Fibroblast of lung (primary cell): ENCODE measurements around the gene CXCL6. TPM values are rescaled to one million over a fixed set of nuclear protein-coding genes. Genes with fewer than 3 reads are reported as not detected.

Experiments
- DNase-seq, 2 donors: peaks; one replicate each; pipeline versions ENCODE4 v3.0.0 to v3.0.0-alpha.2; 2010; ENCODE audit warnings: low read depth in 2 of 2
- H2AFZ ChIP-seq: 2 replicates; pipeline ENCODE4 v1.5.1; 2012; ENCODE audit warnings: low read length, control low read depth, inconsistent platforms
- H3K27ac ChIP-seq: 2 replicates; pipeline ENCODE4 v1.5.1; 2011; ENCODE audit warnings: low read length, control low read depth; ENCODE audit not compliant: insufficient read depth
- H3K27me3 ChIP-seq: 2 replicates; pipeline ENCODE4 v1.5.1; 2011; ENCODE audit warnings: mild to moderate bottlenecking, low read length; ENCODE audit not compliant: control insufficient read depth, insufficient read depth
- H3K36me3 ChIP-seq: 2 replicates; pipeline ENCODE4 v1.5.1; 2011; ENCODE audit warnings: low read length; ENCODE audit not compliant: control insufficient read depth, insufficient read depth
- H3K4me1 ChIP-seq: 2 replicates; pipeline ENCODE4 v1.5.1; 2011; ENCODE audit warnings: low read length; ENCODE audit not compliant: control insufficient read depth, insufficient read depth; ENCODE audit errors: extremely low read depth
- H3K4me2 ChIP-seq: 2 replicates; pipeline ENCODE4 v1.5.1; 2011; ENCODE audit warnings: low read length, control low read depth; ENCODE audit not compliant: insufficient read depth; ENCODE audit errors: extremely low read depth
- H3K4me3 ChIP-seq, 4 experiments: fragments of 200-600 bp in 1 of 4; sonication (generic) in 1 of 4; replicated peaks in 1 of 4; 2 replicates each; pipeline ENCODE4 v1.5.1; 2011 to 2016; ENCODE audit warnings: low read length in 4 of 4, low read depth in 3 of 4, mild to moderate bottlenecking in 3 of 4, control low read depth in 2 of 4, inconsistent platforms in 1 of 4, mixed read lengths in 1 of 4; ENCODE audit not compliant: insufficient read depth in 1 of 4; ENCODE audit errors: control extremely low read depth in 1 of 4
- H3K79me2 ChIP-seq: 2 replicates; pipeline ENCODE4 v1.5.1; 2012; ENCODE audit warnings: mild to moderate bottlenecking, low read length, inconsistent platforms; ENCODE audit not compliant: control insufficient read depth, insufficient read depth
- H3K9ac ChIP-seq: 2 replicates; pipeline ENCODE4 v1.5.1; 2011; ENCODE audit warnings: mild to moderate bottlenecking, low read length, control low read depth; ENCODE audit not compliant: insufficient read depth
- H3K9me3 ChIP-seq: 2 replicates; pipeline ENCODE4 v1.5.1; 2012; ENCODE audit warnings: low read depth, low read length; ENCODE audit not compliant: control insufficient read depth, insufficient read depth
- H4K20me1 ChIP-seq: 2 replicates; pipeline ENCODE4 v1.5.1; 2011; ENCODE audit warnings: low read length; ENCODE audit not compliant: control insufficient read depth, insufficient read depth; ENCODE audit errors: extremely low read depth
- EZH2 ChIP-seq: IDR thresholded peaks from 2 replicates; pipeline ENCODE4 v1.5.1; 2012; ENCODE audit warnings: low read length, control low read depth, mild to moderate bottlenecking; ENCODE audit errors: missing control alignments
- polyA plus RNA-seq, 2 donors: library from polyadenylated mRNA; depleted of rRNA in 1 of 2; stranded (reverse) in 1 of 2; unstranded in 1 of 2; fragments of >200 nt; gene quantifications; 2 replicates each; pipeline ENCODE4 v1.2.1, GENCODE V29; 2011 to 2012; ENCODE audit warnings: missing spikeins in 1 of 2
- total RNA-seq: library from RNA; depleted of rRNA; stranded (reverse); fragments of >200 nt; gene quantifications from 2 replicates; pipeline ENCODE4 v1.2.1, GENCODE V29; 2014
- TF ChIP-seq, protein P1 (sequence below), 2 donors: IDR thresholded peaks in 1 of 2; conservative IDR thresholded peaks in 1 of 2; 1 replicate in 1 of 2; 2 replicates in 1 of 2; pipeline ENCODE4 v1.5.1; 2011 to 2012; ENCODE audit warnings: low read length in 2 of 2, control low read depth in 1 of 2, inconsistent platforms in 1 of 2, low read depth in 1 of 2, mild to moderate bottlenecking in 1 of 2

The CXCL6 gene
- total and polyA plus RNA-seq, 2 donors (not counting 1 experiment from before 2014, with no cell fraction given): 0.17 to 0.66 TPM

- no peaks in the 10 kb centered on the region for H3K27me3 ChIP-seq
- H3K36me3 ChIP-seq: no peaks in the 10 kb centered on the region
- H3K9ac ChIP-seq: peak within 1 kb of the TSS; percentile 65
- H3K9me3 ChIP-seq: no peaks in the 10 kb centered on the region
- H4K20me1 ChIP-seq: no peaks in the 10 kb centered on the region
- peak within 1 kb of the TSS; percentile 91 for H3K4me2 ChIP-seq
- peak within 1 kb of the TSS; percentile 73 for H2AFZ ChIP-seq
- no peaks in the 10 kb centered on the region for H3K79me2 ChIP-seq
- TF ChIP-seq, protein P1, sequence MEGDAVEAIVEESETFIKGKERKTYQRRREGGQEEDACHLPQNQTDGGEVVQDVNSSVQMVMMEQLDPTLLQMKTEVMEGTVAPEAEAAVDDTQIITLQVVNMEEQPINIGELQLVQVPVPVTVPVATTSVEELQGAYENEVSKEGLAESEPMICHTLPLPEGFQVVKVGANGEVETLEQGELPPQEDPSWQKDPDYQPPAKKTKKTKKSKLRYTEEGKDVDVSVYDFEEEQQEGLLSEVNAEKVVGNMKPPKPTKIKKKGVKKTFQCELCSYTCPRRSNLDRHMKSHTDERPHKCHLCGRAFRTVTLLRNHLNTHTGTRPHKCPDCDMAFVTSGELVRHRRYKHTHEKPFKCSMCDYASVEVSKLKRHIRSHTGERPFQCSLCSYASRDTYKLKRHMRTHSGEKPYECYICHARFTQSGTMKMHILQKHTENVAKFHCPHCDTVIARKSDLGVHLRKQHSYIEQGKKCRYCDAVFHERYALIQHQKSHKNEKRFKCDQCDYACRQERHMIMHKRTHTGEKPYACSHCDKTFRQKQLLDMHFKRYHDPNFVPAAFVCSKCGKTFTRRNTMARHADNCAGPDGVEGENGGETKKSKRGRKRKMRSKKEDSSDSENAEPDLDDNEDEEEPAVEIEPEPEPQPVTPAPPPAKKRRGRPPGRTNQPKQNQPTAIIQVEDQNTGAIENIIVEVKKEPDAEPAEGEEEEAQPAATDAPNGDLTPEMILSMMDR (conservative IDR thresholded peaks at IDR 0.05 in 1 of 2, IDR thresholded peaks at IDR 0.05 in 1 of 2; ENCODE audit: low read depth in 1 of 2, low read length in 2 of 2): no peak
- no peak for TF ChIP-seq EZH2
- peak within 1 kb of the TSS; percentile 40 for H3K27ac ChIP-seq
- no peaks in the 10 kb centered on the region for H3K4me1 ChIP-seq
- peak in 1 of 2 donors; percentile 33 for DNase-seq
- peak within 1 kb of the TSS; percentile 52 to 74 (median 63) for H3K4me3 ChIP-seq
Measured at GRCh38 chr4:73869130-73870055, 32.9 kb downstream of the CXCL6 start, which contains the start of gene CXCL1. TSS of gene CXCL1 (plus strand) at chr4:73869393. CDS start at chr4:73869471, 78 bp downstream.

GRCh38 chr4:73870260-73870659 is 33.8 kb downstream of the CXCL6 start:
- Histone ChIP-seq H2AFZ (no peak overlapping the region), H3K4me3 (peak overlapping the region in 2 of 4 experiments; percentile 52 to 71), H3K4me1 (no peaks in the 10 kb centered on the region), H3K9ac (no peak overlapping the region), H4K20me1 (no peaks in the 10 kb centered on the region), H3K27ac (no peak overlapping the region), H3K9me3 (no peaks in the 10 kb centered on the region), H3K27me3 (no peaks in the 10 kb centered on the region), H3K36me3 (no peaks in the 10 kb centered on the region), H3K4me2 (no peak overlapping the region), H3K79me2 (no peaks in the 10 kb centered on the region)
- TF ChIP-seq EZH2: no peak
- TF ChIP-seq, protein P1 (conservative IDR thresholded peaks at IDR 0.05 in 1 of 2, IDR thresholded peaks at IDR 0.05 in 1 of 2; ENCODE audit: low read depth in 1 of 2, low read length in 2 of 2): no peak
- no peak for DNase-seq

DNA sequence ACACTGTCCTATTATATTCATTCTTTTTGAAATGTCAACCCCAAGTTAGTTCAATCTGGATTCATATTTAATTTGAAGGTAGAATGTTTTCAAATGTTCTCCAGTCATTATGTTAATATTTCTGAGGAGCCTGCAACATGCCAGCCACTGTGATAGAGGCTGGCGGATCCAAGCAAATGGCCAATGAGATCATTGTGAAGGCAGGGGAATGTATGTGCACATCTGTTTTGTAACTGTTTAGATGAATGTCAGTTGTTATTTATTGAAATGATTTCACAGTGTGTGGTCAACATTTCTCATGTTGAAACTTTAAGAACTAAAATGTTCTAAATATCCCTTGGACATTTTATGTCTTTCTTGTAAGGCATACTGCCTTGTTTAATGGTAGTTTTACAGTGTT is 34.3 kb downstream of the CXCL6 start:
- Histone ChIP-seq H3K79me2 (no peaks in the 10 kb centered on the region), H3K27me3 (no peaks in the 10 kb centered on the region), H3K36me3 (no peaks in the 10 kb centered on the region), H3K4me1 (no peaks in the 10 kb centered on the region), H3K27ac (no peak overlapping the region), H2AFZ (no peak overlapping the region), H4K20me1 (no peaks in the 10 kb centered on the region), H3K9me3 (no peaks in the 10 kb centered on the region), H3K9ac (no peak overlapping the region), H3K4me2 (no peak overlapping the region), H3K4me3 (no peak overlapping the region)
- TF ChIP-seq EZH2: no peak
- TF ChIP-seq, protein P1 (conservative IDR thresholded peaks at IDR 0.05 in 1 of 2, IDR thresholded peaks at IDR 0.05 in 1 of 2; ENCODE audit: low read depth in 1 of 2, low read length in 2 of 2): no peak
- DNase-seq: peak in 1 of 2 donors; percentile 68
